Uterus (tissue), 2 donors: ENCODE results near the gene ITSN1.

Source experiments
- POLR2A ChIP-seq, 2 donors: fragments of 450-650 bp; IDR thresholded peaks; one replicate each; pipeline ENCODE4 v1.6.1; 2016; ENCODE audit warnings: antibody characterized with exemption in 2 of 2, mild to moderate bottlenecking in 1 of 2, moderate library complexity in 1 of 2
- TF ChIP-seq, protein P1 (sequence below), 4 experiments: fragments of 200-600 bp in 2 of 4; fragments of 450-650 bp in 2 of 4; sonication (generic) in 2 of 4; IDR thresholded peaks; one replicate each; pipeline ENCODE4 v1.5.1; 2016 to 2019; ENCODE audit warnings: antibody characterized with exemption in 4 of 4, mild to moderate bottlenecking in 2 of 4, moderate library complexity in 1 of 4

DNA sequence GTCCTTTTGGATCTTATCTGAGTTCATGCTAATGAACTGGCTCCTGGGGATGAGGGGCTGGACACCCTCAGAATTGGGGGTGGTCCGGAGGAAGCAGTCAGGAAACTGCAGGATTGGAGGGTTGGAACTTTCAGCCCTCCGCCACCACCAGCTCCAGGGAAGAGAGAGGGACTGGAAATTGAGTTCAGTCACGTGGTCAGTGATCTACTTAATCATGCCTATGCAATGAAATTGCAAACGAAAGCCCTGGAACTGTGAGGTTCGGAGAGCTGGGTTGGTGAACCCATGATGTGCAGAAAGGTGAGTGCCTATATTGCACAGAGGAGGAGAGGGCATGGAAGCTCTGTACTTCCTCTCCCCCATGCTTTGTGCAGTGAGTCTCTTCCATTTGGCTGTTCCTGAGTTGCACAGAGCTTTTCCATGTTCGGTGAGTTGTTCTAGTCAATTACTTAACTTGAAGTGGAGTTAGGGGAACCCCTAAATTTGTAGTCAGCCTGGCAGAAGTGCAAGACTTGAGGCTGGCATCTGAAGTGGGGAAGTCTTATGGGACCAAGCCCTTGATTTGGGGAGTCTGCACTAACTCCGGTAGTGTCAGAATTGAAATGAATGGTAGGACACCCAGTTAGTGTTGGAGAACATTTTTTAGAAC lies 16.7 kb downstream of the ITSN1 start:
- TF ChIP-seq, protein P1, sequence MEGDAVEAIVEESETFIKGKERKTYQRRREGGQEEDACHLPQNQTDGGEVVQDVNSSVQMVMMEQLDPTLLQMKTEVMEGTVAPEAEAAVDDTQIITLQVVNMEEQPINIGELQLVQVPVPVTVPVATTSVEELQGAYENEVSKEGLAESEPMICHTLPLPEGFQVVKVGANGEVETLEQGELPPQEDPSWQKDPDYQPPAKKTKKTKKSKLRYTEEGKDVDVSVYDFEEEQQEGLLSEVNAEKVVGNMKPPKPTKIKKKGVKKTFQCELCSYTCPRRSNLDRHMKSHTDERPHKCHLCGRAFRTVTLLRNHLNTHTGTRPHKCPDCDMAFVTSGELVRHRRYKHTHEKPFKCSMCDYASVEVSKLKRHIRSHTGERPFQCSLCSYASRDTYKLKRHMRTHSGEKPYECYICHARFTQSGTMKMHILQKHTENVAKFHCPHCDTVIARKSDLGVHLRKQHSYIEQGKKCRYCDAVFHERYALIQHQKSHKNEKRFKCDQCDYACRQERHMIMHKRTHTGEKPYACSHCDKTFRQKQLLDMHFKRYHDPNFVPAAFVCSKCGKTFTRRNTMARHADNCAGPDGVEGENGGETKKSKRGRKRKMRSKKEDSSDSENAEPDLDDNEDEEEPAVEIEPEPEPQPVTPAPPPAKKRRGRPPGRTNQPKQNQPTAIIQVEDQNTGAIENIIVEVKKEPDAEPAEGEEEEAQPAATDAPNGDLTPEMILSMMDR (IDR thresholded peaks at IDR 0.05), result no peak
- TF ChIP-seq POLR2A (IDR thresholded peaks at IDR 0.05), result no peak
